ENCODE results near the gene CCDC192.

DNA sequence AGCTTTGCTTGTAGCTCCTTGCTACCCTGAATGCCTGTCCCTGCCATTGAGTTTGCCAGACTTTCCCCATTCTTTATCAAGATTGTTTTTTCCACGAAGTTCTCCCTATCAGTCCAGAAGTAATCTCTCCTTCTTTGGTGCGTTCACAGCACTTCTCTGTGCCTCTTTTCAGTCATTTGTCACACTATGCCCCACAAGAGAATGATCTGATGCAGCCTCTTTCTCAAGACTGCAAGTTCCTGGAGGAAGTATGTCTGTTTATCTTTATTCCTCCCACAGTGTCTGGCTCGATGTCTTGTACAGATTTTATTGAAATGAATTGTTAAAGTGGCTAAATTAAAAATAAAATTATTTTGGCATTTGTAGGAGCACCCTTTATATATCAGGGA lies 99.3 kb downstream of the CCDC192 start:
- no peak for TF ChIP-seq POLR2A (IDR thresholded peaks at IDR 0.05)
- TF ChIP-seq, protein P1, sequence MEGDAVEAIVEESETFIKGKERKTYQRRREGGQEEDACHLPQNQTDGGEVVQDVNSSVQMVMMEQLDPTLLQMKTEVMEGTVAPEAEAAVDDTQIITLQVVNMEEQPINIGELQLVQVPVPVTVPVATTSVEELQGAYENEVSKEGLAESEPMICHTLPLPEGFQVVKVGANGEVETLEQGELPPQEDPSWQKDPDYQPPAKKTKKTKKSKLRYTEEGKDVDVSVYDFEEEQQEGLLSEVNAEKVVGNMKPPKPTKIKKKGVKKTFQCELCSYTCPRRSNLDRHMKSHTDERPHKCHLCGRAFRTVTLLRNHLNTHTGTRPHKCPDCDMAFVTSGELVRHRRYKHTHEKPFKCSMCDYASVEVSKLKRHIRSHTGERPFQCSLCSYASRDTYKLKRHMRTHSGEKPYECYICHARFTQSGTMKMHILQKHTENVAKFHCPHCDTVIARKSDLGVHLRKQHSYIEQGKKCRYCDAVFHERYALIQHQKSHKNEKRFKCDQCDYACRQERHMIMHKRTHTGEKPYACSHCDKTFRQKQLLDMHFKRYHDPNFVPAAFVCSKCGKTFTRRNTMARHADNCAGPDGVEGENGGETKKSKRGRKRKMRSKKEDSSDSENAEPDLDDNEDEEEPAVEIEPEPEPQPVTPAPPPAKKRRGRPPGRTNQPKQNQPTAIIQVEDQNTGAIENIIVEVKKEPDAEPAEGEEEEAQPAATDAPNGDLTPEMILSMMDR (IDR thresholded peaks at IDR 0.05) = no peak
